Chondrocyte (in vitro differentiated cells): ENCODE data around the gene PTPRN. TPM values are rescaled to one million over a fixed set of nuclear protein-coding genes. Genes with fewer than 3 reads are reported as not detected.
A peak's percentile ranks its signal among the peaks of the same experiment; 100 is the strongest.

Experiments used
- DNase-seq: peaks from one replicate; pipeline ENCODE4 v3.0.0; 2021; ENCODE audit warnings: mixed read lengths, low spot score
- H3K27ac Mint-ChIP-seq: one replicate; pipeline ENCODE4 v1.8.0; 2021; ENCODE audit warnings: mild to moderate bottlenecking, moderate library complexity, mixed read lengths; ENCODE audit not compliant: unreplicated experiment
- H3K27me3 Mint-ChIP-seq: 2 replicates; pipeline ENCODE4 v1.8.0; 2021; ENCODE audit warnings: low read depth, mixed read lengths
- H3K36me3 Mint-ChIP-seq: 2 replicates; pipeline ENCODE4 v1.8.0; 2021; ENCODE audit warnings: low read depth, mixed read lengths
- H3K4me1 Mint-ChIP-seq: 2 replicates; pipeline ENCODE4 v1.8.0; 2021; ENCODE audit warnings: low read depth, mild to moderate bottlenecking, mixed read lengths
- H3K4me3 Mint-ChIP-seq: one replicate; pipeline ENCODE4 v1.8.0; 2021; ENCODE audit warnings: mild to moderate bottlenecking, moderate library complexity, mixed read lengths; ENCODE audit not compliant: unreplicated experiment
- H3K9me3 Mint-ChIP-seq: 2 replicates; pipeline ENCODE4 v1.8.0; 2021; ENCODE audit warnings: low read depth, mixed read lengths
- microRNA-seq: library from miRNA; unstranded; fragments of <30 nt; microRNA quantifications from one replicate; pipeline ENCODE4 v1.2.0, GENCODE V29; 2020; ENCODE audit warnings: borderline number of aligned reads
- total RNA-seq: library from RNA; stranded (reverse); gene quantifications from 3 replicates; pipeline ENCODE4 v1.2.1, GENCODE V29; 2021
- TF ChIP-seq, protein P1 (sequence below): fragments of 200-600 bp; sonication (generic); IDR thresholded peaks from 2 replicates; pipeline ENCODE4 v1.5.0; 2021; ENCODE audit warnings: antibody characterized with exemption, mild to moderate bottlenecking, moderate library complexity

PTPRN gene
- total RNA-seq, 1 donor from 2014 or later: 0.87 TPM

DNA sequence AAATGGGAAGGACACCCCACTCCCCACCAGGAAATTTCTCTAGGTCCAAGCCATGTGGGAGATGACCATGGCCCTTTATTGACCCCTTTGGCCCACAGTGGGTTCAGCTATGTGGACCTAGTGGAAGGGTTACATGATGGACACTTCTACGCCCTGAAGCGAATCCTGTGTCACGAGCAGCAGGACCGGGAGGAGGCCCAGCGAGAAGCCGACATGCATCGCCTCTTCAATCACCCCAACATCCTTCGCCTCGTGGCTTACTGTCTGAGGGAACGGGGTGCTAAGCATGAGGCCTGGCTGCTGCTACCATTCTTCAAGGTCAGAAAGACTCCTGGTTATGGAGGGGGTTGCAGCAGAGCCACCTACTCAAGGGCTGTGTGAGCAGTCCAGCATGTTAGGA is 62.6 kb downstream of the PTPRN start:
- no peaks in the 10 kb centered on the region for H3K27me3 Mint-ChIP-seq
- H3K9me3 Mint-ChIP-seq: no peaks in the 10 kb centered on the region
- H3K27ac Mint-ChIP-seq: peak overlapping the region; percentile 38
- TF ChIP-seq, protein P1, sequence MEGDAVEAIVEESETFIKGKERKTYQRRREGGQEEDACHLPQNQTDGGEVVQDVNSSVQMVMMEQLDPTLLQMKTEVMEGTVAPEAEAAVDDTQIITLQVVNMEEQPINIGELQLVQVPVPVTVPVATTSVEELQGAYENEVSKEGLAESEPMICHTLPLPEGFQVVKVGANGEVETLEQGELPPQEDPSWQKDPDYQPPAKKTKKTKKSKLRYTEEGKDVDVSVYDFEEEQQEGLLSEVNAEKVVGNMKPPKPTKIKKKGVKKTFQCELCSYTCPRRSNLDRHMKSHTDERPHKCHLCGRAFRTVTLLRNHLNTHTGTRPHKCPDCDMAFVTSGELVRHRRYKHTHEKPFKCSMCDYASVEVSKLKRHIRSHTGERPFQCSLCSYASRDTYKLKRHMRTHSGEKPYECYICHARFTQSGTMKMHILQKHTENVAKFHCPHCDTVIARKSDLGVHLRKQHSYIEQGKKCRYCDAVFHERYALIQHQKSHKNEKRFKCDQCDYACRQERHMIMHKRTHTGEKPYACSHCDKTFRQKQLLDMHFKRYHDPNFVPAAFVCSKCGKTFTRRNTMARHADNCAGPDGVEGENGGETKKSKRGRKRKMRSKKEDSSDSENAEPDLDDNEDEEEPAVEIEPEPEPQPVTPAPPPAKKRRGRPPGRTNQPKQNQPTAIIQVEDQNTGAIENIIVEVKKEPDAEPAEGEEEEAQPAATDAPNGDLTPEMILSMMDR: no peak
- H3K36me3 Mint-ChIP-seq: no peaks in the 10 kb centered on the region
- no peak overlapping the region for H3K4me3 Mint-ChIP-seq
- DNase-seq: no peak
- H3K4me1 Mint-ChIP-seq: peaks cover 56% of the 10 kb centered on the region

DNA sequence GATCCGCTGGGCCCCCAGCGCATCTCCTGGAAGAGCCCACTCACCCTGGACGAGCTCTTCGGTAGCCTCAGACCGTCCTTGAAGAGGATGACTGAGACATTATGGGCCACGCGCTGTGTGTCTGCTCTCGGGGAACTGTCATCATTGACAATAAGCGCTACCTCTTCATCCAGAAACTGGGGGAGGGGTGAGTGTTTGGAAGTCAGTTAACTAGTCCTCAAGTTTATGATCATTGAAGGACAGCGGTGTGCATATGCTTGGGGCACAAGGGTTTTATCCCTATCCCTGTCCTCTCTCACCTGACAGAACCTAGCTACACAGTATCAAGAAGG is 63.3 kb downstream of the PTPRN start:
- H3K27ac Mint-ChIP-seq: peak overlapping the region; percentile 95
- TF ChIP-seq, protein P1: no peak
- no peaks in the 10 kb centered on the region for H3K27me3 Mint-ChIP-seq
- H3K4me1 Mint-ChIP-seq: peaks cover 49% of the 10 kb centered on the region
- DNase-seq: no peak
- no peaks in the 10 kb centered on the region for H3K9me3 Mint-ChIP-seq
- H3K36me3 Mint-ChIP-seq: no peaks in the 10 kb centered on the region
- peak overlapping the region; percentile 90 for H3K4me3 Mint-ChIP-seq

DNA sequence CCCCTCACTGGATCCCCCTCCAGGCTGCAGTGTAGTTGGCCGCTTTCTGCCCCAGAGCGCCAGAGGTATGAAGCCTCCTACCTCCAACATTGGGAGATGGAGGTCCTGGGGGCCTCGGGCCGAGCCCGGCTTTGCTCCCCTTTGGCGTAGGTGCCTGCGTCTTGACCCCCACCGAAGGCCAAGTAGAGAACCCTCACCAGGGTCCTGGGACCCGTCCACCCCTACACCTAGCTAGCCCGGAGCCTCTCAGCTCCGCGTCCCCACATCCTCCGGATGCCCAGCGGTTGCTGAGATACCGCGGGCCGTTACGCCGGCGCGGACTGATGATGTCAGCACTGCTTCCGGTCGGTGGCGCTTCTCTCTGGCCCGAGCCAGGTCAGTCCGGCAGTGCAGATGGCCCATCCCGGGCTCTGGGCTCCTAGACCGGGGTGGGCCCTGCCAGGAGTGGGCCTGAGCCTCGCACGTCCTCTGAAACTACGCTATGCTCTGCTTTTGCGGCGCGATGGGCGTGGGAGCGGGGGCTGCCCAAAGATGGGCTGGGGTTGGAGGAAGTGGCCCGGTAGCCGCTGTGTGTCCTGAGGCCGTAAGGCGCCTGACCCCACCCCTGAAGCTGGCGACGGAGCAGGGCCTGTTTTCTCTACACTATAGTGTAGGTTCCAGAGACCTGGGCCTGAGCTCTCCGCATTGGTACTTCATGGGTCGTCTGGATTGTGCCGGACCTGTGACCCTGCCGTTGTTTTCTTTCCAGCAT is 63.9 kb downstream of the PTPRN start, which contains the start of the genes GLB1L and STK16:
Gene GLB1L, minus strand, starts transcription at position 297 of the 751 bp plus-strand sequence. CDS start 1,871 bp downstream, outside the sequence.
Gene STK16, plus strand, starts transcription at position 332 of the 751 bp plus-strand sequence. CDS start 521 bp downstream, outside the sequence.
- peak within 1 kb of the TSS; percentile 95 for H3K27ac Mint-ChIP-seq
- no peak for DNase-seq
- no peaks in the 10 kb centered on the region for H3K9me3 Mint-ChIP-seq
- no peaks in the 10 kb centered on the region for H3K27me3 Mint-ChIP-seq
- H3K4me3 Mint-ChIP-seq: peak within 1 kb of the TSS; percentile 90
- peaks cover 43% of the 10 kb centered on the region for H3K4me1 Mint-ChIP-seq
- TF ChIP-seq, protein P1: no peak
- no peaks in the 10 kb centered on the region for H3K36me3 Mint-ChIP-seq

- TF ChIP-seq, protein P1: no peak
- H3K4me3 Mint-ChIP-seq: peak overlapping the region; percentile 90
- peak overlapping the region; percentile 95 for H3K27ac Mint-ChIP-seq
- DNase-seq: no peak
- no peaks in the 10 kb centered on the region for H3K27me3 Mint-ChIP-seq
- H3K4me1 Mint-ChIP-seq: peaks cover 38% of the 10 kb centered on the region
- no peaks in the 10 kb centered on the region for H3K9me3 Mint-ChIP-seq
- no peaks in the 10 kb centered on the region for H3K36me3 Mint-ChIP-seq
These were observed 64.4 kb downstream of the PTPRN start for GRCh38 chr2:219244789-219245147.

- no peaks in the 10 kb centered on the region for H3K36me3 Mint-ChIP-seq
- no peak overlapping the region for H3K27ac Mint-ChIP-seq
- H3K4me1 Mint-ChIP-seq: peaks cover 24% of the 10 kb centered on the region
- no peaks in the 10 kb centered on the region for H3K9me3 Mint-ChIP-seq
- TF ChIP-seq, protein P1: no peak
- H3K4me3 Mint-ChIP-seq: no peak overlapping the region
- H3K27me3 Mint-ChIP-seq: no peaks in the 10 kb centered on the region
- DNase-seq: no peak
These were observed 65.9 kb downstream of the PTPRN start for GRCh38 chr2:219243291-219243761.

Small RNA genes lying within 50 kb of the gene (microRNA-seq; reads per million reads assigned to microRNA genes)
- gene MIR153-1: not detected

Other genes starting within 250 kb of the PTPRN start
- 0.19 TPM in 1 of 3 replicates, not detected in the others for gene IHH, start 248.5 kb downstream of the PTPRN start, total RNA-seq
- 7.3 to 13.3 TPM (median 12.7 TPM) in 3 replicates for gene NHEJ1, start 148.6 kb downstream of the PTPRN start, total RNA-seq
- gene SLC23A3, start 139.4 kb downstream of the PTPRN start, total RNA-seq: 2.0 to 2.7 TPM (median 2.4 TPM) in 3 replicates
- 36.1 to 46.3 TPM (median 43.1 TPM) in 3 replicates for gene CNPPD1, start 132.5 kb downstream of the PTPRN start, total RNA-seq
- 81.1 to 88.0 TPM (median 85.0 TPM) in 3 replicates for gene RETREG2, start 131.1 kb downstream of the PTPRN start, total RNA-seq
- 28.6 to 29.8 TPM (median 29.3 TPM) in 3 replicates for gene ZFAND2B, start 102.6 kb downstream of the PTPRN start, total RNA-seq
- 27.1 to 39.0 TPM (median 27.4 TPM) in 3 replicates for gene ABCB6, start 90.4 kb downstream of the PTPRN start, total RNA-seq
- gene ATG9A, start 79.8 kb downstream of the PTPRN start, total RNA-seq: 75.2 to 82.8 TPM (median 75.5 TPM) in 3 replicates
- 27.9 to 38.0 TPM (median 35.9 TPM) in 3 replicates for gene ANKZF1, start 79.6 kb downstream of the PTPRN start, total RNA-seq
- gene GLB1L, start 64.0 kb downstream of the PTPRN start, total RNA-seq: 2.9 to 7.3 TPM (median 3.0 TPM) in 3 replicates
- 24.4 to 32.0 TPM (median 25.9 TPM) in 3 replicates for gene STK16, start 63.9 kb downstream of the PTPRN start, total RNA-seq
- not detected in 3 replicates for gene TUBA4B, start 56.2 kb downstream of the PTPRN start, total RNA-seq
- gene TUBA4A, start 55.5 kb downstream of the PTPRN start, total RNA-seq: 9.4 to 19.7 TPM (median 11.5 TPM) in 3 replicates
- gene DNAJB2, start 30.0 kb downstream of the PTPRN start, total RNA-seq: 50.7 to 55.6 TPM (median 55.0 TPM) in 3 replicates
- not detected in 3 replicates for gene RESP18, start 23.3 kb upstream of the PTPRN start, total RNA-seq
- 42.3 to 47.9 TPM (median 43.5 TPM) in 3 replicates for gene DNPEP, start 78.5 kb upstream of the PTPRN start, total RNA-seq
- gene DES, start 109.0 kb upstream of the PTPRN start, total RNA-seq: 0.70 to 19.8 TPM (median 15.5 TPM) in 3 replicates
- gene SPEG, start 125.4 kb upstream of the PTPRN start, total RNA-seq: 62.9 to 94.9 TPM (median 89.7 TPM) in 3 replicates
- 60.9 to 72.4 TPM (median 62.1 TPM) in 3 replicates for gene GMPPA, start 189.5 kb upstream of the PTPRN start, total RNA-seq
- 0.15 TPM in 2 of 3 replicates, not detected in the other for gene ASIC4, start 205.1 kb upstream of the PTPRN start, total RNA-seq
- 273 to 276 TPM (median 273 TPM) in 3 replicates for gene CHPF, start 234.4 kb upstream of the PTPRN start, total RNA-seq
- gene TMEM198, start 234.6 kb upstream of the PTPRN start, total RNA-seq: 3.6 to 6.1 TPM (median 4.8 TPM) in 3 replicates